Prostate gland (tissue), 2 donors: ENCODE results near the gene ITGAL. TPM values are rescaled to one million over a fixed set of nuclear protein-coding genes. Genes with fewer than 3 reads are reported as not detected.

ENCODE experiments used
- DNase-seq: peaks from one replicate; pipeline ENCODE4 v3.0.0-alpha.2; 2019; ENCODE audit warnings: low spot score
- H3K27ac ChIP-seq, 2 donors: fragments of 200-600 bp; sonication (generic); 2 replicates each; pipeline ENCODE4 v1.5.1; 2017 to 2019
- H3K27me3 ChIP-seq: fragments of 200-600 bp; sonication (generic); replicated peaks from 2 replicates; pipeline ENCODE4 v1.5.1; 2019; ENCODE audit not compliant: insufficient read depth
- H3K36me3 ChIP-seq, 2 donors: fragments of 200-600 bp; sonication (generic); 1 replicate in 1 of 2; 2 replicates in 1 of 2; pipeline versions ENCODE4 v1.5.1 to v1.8.1; 2017 to 2019
- H3K4me1 ChIP-seq: fragments of 200-600 bp; sonication (generic); replicated peaks from 2 replicates; pipeline ENCODE4 v1.5.1; 2019
- H3K4me3 ChIP-seq, 2 donors: fragments of 200-600 bp; sonication (generic); 2 replicates each; pipeline ENCODE4 v1.5.1; 2017 to 2019
- H3K9me3 ChIP-seq: fragments of 200-600 bp; sonication (generic); 2 replicates; pipeline ENCODE4 v1.5.1; 2017
- POLR2A ChIP-seq: fragments of 450-650 bp; IDR thresholded peaks from one replicate; pipeline ENCODE4 v1.6.1; 2016; ENCODE audit warnings: antibody characterized with exemption, mild to moderate bottlenecking
- POLR2AphosphoS5 ChIP-seq: sonication (generic); formaldehyde crosslinking; IDR thresholded peaks from one replicate; pipeline ENCODE4 v1.6.1; 2017; ENCODE audit warnings: antibody characterized with exemption
- WGBS: methylation state at CpG from one replicate; pipeline ENCODE4 v1.1.5; 2018; 5-methylcytosine and 5-hydroxymethylcytosine counted together
- intact Hi-C: fragments of 100-400 bp; cut with DNase I; formaldehyde crosslinking; loops from one replicate; pipeline ENCODE4 v1.14.2; 2022
- total RNA-seq, 2 donors: library from RNA; depleted of rRNA; stranded (reverse); fragments of >200 nt; gene quantifications; one replicate each; pipeline ENCODE4 v1.1.0, GENCODE V29; 2016
- TF ChIP-seq, protein P1 (sequence below), 4 experiments: fragments of 200-600 bp in 2 of 4; fragments of 450-650 bp in 2 of 4; sonication (generic) in 2 of 4; IDR thresholded peaks; 1 replicate in 3 of 4; 2 replicates in 1 of 4; pipeline ENCODE4 v1.5.1; 2016 to 2019; ENCODE audit warnings: antibody characterized with exemption in 4 of 4, mild to moderate bottlenecking in 2 of 4, moderate library complexity in 2 of 4

Gene ITGAL
- total RNA-seq, 2 donors from 2014 or later = 2.5 to 12.7 TPM

DNA sequence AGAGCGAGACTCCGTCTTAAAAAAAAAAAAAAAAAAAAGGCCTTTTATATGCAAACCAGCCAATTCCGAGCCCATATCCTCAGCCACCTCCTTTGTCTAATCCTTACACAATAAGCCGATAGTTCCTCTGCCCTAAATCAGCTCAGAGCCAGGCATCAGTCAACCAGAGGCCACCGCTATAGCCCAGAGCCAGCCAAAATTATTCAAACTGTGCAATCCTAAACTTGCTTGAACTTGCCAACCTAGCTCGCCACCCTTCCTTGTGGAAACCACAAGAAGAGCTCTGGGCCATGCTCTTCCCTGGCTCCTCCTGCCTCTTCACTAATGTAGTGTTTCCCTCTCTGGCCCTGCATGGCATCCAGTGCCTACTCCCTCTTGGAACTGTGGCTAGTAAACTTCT lies 17.7 kb downstream of the ITGAL start:
- no peak for TF ChIP-seq POLR2A
- TF ChIP-seq POLR2AphosphoS5 = peak; percentile 75
- peak; percentile 75 for DNase-seq
- WGBS = 41% methylated on average over 6 of the region's 6 CpGs
- intact Hi-C loops = no loop called here
- Histone ChIP-seq H3K4me1 (no peaks in the 10 kb centered on the region), H3K36me3 (no peaks in the 10 kb centered on the region), H3K9me3 (no peaks in the 10 kb centered on the region), H3K4me3 (no peak overlapping the region), H3K27ac (no peak overlapping the region), H3K27me3 (no peaks in the 10 kb centered on the region)

DNA sequence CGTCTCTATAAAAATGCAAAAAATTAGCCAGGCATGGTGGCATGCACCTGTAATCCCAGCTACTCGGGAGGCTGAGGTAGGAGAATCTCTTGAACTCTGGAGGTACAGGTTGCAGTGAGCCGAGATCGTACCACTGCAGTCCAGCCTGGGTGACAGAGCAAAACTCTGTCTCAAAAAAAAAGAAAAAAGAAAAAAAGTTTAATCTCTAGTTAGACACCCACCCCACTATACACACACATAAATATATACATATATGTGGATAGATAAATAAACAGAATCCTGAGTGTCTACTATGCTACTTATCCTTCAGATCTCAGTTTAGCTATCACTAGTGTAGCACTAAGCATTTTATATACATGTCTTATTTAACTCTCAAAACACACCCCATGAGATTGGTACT lies 18.7 kb downstream of the ITGAL start:
- Histone ChIP-seq H3K4me1 (no peaks in the 10 kb centered on the region), H3K36me3 (no peaks in the 10 kb centered on the region), H3K9me3 (no peaks in the 10 kb centered on the region), H3K27ac (no peak overlapping the region), H3K27me3 (no peaks in the 10 kb centered on the region), H3K4me3 (no peak overlapping the region)
- intact Hi-C loops = no loop called here
- 94% methylated on average over 4 of the region's 4 CpGs for WGBS
- no peak for DNase-seq
- TF ChIP-seq, protein P1, sequence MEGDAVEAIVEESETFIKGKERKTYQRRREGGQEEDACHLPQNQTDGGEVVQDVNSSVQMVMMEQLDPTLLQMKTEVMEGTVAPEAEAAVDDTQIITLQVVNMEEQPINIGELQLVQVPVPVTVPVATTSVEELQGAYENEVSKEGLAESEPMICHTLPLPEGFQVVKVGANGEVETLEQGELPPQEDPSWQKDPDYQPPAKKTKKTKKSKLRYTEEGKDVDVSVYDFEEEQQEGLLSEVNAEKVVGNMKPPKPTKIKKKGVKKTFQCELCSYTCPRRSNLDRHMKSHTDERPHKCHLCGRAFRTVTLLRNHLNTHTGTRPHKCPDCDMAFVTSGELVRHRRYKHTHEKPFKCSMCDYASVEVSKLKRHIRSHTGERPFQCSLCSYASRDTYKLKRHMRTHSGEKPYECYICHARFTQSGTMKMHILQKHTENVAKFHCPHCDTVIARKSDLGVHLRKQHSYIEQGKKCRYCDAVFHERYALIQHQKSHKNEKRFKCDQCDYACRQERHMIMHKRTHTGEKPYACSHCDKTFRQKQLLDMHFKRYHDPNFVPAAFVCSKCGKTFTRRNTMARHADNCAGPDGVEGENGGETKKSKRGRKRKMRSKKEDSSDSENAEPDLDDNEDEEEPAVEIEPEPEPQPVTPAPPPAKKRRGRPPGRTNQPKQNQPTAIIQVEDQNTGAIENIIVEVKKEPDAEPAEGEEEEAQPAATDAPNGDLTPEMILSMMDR (IDR thresholded peaks at IDR 0.05) = no peak
- TF ChIP-seq POLR2A = no peak

DNA sequence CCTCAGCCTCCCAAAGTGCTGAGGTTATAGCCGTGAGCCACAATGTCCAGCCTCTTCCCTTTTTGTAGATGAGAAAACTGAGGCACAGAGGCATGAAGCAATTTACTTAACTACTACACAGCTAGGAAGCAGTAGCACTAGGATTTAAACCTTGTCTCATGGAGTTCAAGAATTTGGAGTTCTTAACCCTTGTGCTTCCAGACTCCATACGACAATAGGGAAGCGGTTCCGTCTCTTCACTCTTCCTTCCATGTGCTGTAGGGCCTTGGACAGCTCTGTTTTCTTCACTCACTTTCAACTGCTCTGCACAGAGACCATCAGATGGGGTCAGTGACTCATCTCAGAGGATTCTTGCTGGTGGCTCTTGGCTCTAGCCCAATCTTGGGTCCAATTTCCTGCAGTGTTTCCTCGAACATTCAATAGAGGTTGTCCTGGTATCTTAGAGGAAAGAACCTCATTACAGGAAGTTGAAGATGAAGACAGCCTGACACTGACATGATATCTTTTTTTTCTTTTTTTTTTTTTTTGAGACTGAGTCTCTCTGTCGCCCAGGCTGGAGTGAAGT lies 19.3 kb downstream of the ITGAL start:
- TF ChIP-seq POLR2AphosphoS5 = peak; percentile 32
- no peak for TF ChIP-seq POLR2A
- DNase-seq = peak; percentile 25

DNA sequence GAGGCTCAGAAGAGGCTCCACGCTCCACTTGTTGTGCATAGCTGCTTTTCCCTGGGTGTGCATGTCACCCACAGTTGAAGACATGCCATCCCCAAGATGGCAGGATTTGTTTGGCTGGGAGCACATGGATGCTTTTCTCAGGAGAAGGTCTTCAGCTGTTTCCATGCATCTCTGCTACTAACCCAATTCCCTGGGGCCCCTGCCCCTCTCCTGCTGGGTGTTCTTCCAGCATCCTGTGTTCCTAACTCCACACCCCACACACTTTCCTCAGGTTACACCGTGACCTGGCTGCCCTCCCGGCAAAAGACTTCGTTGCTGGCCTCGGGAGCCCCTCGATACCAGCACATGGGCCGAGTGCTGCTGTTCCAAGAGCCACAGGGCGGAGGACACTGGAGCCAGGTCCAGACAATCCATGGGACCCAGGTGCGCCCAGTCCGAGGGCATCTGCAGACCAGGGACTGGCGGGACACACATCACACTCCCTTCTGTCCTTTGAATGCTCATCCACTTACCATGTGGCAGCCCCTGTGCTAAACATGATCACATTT lies 21.5 kb downstream of the ITGAL start:
- H3K4me3 ChIP-seq = no peak overlapping the region
- H3K27ac ChIP-seq = no peak overlapping the region
- intact Hi-C loops = no loop called here
- H3K27me3 ChIP-seq = no peaks in the 10 kb centered on the region
- no peaks in the 10 kb centered on the region for H3K9me3 ChIP-seq
- H3K36me3 ChIP-seq = no peaks in the 10 kb centered on the region
- DNase-seq = no peak
- WGBS = 76% methylated on average over 11 of the region's 11 CpGs
- H3K4me1 ChIP-seq = no peaks in the 10 kb centered on the region
- TF ChIP-seq, protein P1 (IDR thresholded peaks at IDR 0.05) = no peak

More for the DNA sequence above, 19.3 kb downstream of the ITGAL start:
- H3K4me1 ChIP-seq = no peaks in the 10 kb centered on the region
- no peak overlapping the region for H3K27ac ChIP-seq
- intact Hi-C loops = no loop called here
- 61% methylated on average over 6 of the region's 6 CpGs for WGBS
- no peaks in the 10 kb centered on the region for H3K9me3 ChIP-seq
- H3K4me3 ChIP-seq = no peak overlapping the region
- no peaks in the 10 kb centered on the region for H3K36me3 ChIP-seq
- no peaks in the 10 kb centered on the region for H3K27me3 ChIP-seq

DNA sequence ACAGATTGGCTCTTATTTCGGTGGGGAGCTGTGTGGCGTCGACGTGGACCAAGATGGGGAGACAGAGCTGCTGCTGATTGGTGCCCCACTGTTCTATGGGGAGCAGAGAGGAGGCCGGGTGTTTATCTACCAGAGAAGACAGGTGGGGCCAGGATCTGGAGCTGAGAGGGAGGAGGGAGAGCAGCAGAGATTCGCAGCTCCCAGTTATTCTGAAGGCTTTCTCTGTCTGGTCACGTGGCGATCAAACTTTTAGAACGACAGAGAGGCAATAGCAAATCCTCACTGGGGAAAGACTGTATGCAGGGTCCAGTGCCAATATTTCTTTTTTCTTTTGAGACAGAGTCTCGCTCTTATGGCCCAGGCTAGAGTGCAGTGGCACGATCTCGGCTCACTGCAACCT lies 22.2 kb downstream of the ITGAL start:
- TF ChIP-seq, protein P1 (IDR thresholded peaks at IDR 0.05) = no peak
- TF ChIP-seq POLR2AphosphoS5 = no peak
- TF ChIP-seq POLR2A = no peak

DNA sequence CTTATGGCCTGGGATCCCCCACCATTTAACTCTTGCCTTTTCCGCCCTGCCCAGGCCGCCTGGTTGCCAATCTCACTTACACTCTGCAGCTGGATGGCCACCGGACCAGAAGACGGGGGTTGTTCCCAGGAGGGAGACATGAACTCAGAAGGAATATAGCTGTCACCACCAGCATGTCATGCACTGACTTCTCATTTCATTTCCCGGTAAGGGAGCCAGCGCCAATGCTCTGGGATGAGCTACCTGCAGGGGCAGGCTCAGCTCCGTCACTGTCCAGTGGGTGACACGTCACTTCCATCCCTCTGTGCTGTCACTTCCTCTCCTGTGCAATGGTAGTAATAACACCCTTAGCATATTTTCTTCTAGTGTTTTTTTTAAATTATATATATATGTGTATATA lies 26.7 kb downstream of the ITGAL start:
- Histone ChIP-seq H3K27ac (no peak overlapping the region), H3K27me3 (no peaks in the 10 kb centered on the region), H3K4me1 (no peaks in the 10 kb centered on the region), H3K9me3 (no peaks in the 10 kb centered on the region), H3K4me3 (no peak overlapping the region), H3K36me3 (no peaks in the 10 kb centered on the region)
- no peak for DNase-seq
- intact Hi-C loops = no loop called here
- TF ChIP-seq POLR2AphosphoS5 (no peak), POLR2A (no peak)
- TF ChIP-seq, protein P1 (IDR thresholded peaks at IDR 0.05) = no peak
- WGBS = 75% methylated on average over 8 of the region's 8 CpGs

More for the DNA sequence above, 22.2 kb downstream of the ITGAL start:
- Histone ChIP-seq H3K4me3 (no peak overlapping the region), H3K4me1 (no peaks in the 10 kb centered on the region), H3K9me3 (no peaks in the 10 kb centered on the region), H3K27me3 (no peaks in the 10 kb centered on the region), H3K27ac (no peak overlapping the region), H3K36me3 (no peaks in the 10 kb centered on the region)
- 58% methylated on average over 12 of the region's 12 CpGs for WGBS
- no peak for DNase-seq
- intact Hi-C loops = no loop called here
